Panc1 (cell line): ENCODE measurements around the gene GNAI1.

Experiments used
- CTCF ChIP-seq: fragments of 450-650 bp; IDR thresholded peaks from 2 replicates; pipeline ENCODE4 v1.5.1; 2017; ENCODE audit warnings: mild to moderate bottlenecking
- POLR2AphosphoS5 ChIP-seq: IDR thresholded peaks from 2 replicates; pipeline ENCODE4 v1.6.1; 2012; ENCODE audit warnings: mild to moderate bottlenecking, low read depth, low read length, moderate library complexity
- SIN3A ChIP-seq: IDR thresholded peaks from 2 replicates; pipeline ENCODE4 v1.6.1; 2012; ENCODE audit warnings: low read depth, mild to moderate bottlenecking, low read length, moderate library complexity, borderline replicate concordance; ENCODE audit not compliant: insufficient read depth
- TCF7L2 ChIP-seq: IDR thresholded peaks from 2 replicates; pipeline ENCODE4 v1.6.1; 2011; ENCODE audit warnings: mild to moderate bottlenecking, low read depth, low read length, inconsistent platforms
- TF ChIP-seq, protein P1 (sequence below), 2 experiments: IDR thresholded peaks; 2 replicates each; pipeline ENCODE4 v1.6.1; 2011 to 2012; ENCODE audit warnings: low read depth in 2 of 2, control low read depth in 1 of 2, low read length in 1 of 2, mild to moderate bottlenecking in 1 of 2, moderate library complexity in 1 of 2; ENCODE audit not compliant: insufficient read depth in 1 of 2

GRCh38 chr7:80128918-80129317, 5.7 kb upstream of the GNAI1 start:
- TF ChIP-seq POLR2AphosphoS5 (no peak), CTCF (no peak), SIN3A (no peak), TCF7L2 (no peak)
- TF ChIP-seq, protein P1, sequence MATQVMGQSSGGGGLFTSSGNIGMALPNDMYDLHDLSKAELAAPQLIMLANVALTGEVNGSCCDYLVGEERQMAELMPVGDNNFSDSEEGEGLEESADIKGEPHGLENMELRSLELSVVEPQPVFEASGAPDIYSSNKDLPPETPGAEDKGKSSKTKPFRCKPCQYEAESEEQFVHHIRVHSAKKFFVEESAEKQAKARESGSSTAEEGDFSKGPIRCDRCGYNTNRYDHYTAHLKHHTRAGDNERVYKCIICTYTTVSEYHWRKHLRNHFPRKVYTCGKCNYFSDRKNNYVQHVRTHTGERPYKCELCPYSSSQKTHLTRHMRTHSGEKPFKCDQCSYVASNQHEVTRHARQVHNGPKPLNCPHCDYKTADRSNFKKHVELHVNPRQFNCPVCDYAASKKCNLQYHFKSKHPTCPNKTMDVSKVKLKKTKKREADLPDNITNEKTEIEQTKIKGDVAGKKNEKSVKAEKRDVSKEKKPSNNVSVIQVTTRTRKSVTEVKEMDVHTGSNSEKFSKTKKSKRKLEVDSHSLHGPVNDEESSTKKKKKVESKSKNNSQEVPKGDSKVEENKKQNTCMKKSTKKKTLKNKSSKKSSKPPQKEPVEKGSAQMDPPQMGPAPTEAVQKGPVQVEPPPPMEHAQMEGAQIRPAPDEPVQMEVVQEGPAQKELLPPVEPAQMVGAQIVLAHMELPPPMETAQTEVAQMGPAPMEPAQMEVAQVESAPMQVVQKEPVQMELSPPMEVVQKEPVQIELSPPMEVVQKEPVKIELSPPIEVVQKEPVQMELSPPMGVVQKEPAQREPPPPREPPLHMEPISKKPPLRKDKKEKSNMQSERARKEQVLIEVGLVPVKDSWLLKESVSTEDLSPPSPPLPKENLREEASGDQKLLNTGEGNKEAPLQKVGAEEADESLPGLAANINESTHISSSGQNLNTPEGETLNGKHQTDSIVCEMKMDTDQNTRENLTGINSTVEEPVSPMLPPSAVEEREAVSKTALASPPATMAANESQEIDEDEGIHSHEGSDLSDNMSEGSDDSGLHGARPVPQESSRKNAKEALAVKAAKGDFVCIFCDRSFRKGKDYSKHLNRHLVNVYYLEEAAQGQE (IDR thresholded peaks at IDR 0.05; ENCODE audit: insufficient read depth in 1 of 2, low read depth in 2 of 2, low read length in 1 of 2): no peak
